Measurements from ENCODE around the gene WTIP.
A peak's percentile ranks its signal among the peaks of the same experiment; 100 is the strongest.
"Not testable (repeated sequence)": the region's sequence is repeated elsewhere in the genome, so short reads cannot be mapped to it uniquely, and the experiment has no call there.

The WTIP gene

DNA sequence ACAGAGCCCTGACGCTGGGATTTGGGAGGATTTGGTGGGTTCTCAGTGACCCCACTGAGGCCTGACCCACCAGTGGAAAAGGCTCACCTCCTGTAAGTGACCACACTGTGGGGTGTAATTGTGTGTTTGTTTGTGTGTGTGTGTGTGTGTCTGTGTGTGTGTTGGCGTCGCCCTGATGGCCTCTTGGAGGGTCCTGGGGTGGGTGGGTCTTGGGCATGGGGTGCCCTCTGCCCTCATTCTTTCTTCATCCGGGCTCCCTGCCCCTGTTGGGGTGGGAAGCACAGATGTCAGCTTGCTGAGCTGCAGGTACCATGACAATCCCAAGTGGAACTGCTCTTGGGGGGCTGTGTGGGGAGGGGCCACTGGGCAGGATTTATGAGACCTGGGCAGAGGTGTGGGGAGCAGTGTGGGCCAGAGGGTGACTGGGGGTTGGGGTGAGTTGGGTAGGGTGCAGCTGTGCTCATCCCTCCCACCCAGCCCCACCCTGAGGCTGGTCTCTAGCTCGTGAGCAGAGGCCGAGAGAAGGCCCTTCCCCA is 22.8 kb downstream of the WTIP start:
- DNase-seq: no peak

DNA sequence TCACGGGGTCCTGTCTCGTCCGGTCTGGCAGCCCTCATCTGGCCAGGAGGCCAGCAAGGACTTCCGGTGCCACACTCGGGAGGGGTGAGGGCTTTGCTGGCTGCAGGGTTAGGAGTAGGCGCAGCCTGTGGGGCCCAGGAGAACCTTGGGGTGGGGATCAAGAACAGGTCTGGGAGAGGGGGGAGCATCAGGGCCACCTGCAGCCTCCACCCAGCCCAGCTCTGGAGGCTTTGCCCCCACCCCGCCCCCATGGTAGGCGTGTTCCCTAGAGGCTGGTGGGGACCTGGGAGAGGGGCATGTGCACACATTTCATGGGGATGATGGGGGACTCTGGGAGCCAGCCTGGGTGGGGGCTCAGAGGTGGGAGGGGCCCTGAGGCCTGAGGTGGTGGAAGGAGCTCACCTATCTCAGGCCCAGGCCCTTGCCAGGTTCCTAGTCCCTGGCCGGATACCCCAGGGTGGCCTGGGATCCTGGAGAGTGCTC is 23.3 kb downstream of the WTIP start:
- no peak for DNase-seq

DNA sequence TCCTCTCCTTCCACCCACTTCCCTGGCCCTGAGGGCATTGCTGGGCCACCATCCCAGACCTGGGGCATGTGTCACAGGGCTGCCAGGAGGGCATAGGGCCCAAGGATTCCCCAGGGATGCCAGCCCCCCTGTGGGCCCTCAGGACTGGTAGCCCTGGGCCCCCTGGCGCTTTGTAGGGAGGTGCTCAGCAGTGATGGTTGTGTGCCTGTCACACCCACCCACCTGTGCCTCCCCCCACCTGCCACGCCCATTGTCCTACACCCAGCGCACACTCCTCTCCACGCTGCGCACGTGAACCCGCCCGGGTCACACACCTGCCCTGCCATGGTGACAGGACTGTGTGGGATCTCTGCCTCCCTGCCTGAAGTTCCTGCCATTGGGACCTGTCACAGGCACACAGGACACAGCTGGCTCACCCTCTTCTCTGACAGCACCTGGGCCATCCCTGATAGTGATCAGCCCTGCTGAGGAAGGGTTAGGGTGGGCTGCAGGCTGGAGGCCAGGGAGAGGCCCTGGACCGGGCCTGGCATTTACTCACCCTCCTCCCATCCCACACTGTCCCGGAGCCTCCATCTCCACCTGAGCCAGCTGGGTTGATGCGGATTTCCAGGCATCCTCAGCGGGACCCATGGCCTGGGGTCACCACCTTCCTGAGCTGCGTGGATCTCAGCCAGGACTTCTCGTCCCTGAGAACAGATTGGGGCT is 23.9 kb downstream of the WTIP start:
- no peak for DNase-seq

DNA sequence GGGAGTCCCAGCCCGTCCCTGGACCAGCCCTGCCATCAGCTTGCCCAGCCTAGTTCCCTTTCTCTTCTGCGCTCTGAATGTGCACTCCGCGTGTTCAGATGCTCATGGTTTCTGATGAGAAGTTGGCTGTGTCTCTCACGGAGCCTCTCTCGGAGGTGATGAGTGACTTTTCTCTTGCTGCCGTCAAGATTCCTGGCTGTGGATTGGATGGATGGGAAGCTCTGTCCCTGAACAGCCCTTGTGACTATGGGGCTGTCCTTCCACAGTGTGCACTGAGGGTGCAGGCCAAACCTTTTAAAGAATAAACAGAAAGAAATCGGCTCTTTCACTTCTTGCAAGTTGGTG is 24.4 kb downstream of the WTIP start:
- no peak for DNase-seq

DNA sequence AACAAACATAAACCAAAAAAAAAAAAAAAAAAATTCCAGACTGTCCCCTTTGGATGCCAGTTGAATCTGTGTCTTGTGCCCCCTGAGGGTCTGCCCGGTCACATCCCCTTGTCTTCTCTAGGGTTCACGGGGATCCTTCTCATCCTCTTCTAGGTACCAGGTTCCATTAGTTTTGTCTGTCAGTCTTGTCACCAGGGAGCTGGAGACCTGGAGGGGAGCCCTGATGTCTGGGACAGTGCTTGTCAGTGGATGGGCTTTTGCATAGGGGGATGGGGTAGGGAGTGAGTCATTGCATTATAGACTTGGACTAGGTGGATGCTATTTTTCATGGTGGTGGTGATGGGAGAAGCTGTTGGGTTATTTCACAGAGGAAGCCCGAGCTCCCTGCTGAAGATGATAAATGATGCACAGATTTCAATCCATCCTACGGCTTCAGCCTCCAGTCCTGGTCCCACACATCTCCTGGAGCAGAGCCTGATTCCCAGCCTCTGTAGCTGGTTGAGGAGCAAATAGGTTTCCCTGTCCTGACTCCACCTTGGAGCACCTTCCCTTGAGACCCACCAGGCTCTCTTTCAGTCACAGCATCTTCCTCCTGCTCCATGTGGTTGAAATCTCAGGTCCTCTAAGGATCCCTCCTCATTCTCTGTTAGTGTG is 26.0 kb downstream of the WTIP start:
- no peak for DNase-seq

DNA sequence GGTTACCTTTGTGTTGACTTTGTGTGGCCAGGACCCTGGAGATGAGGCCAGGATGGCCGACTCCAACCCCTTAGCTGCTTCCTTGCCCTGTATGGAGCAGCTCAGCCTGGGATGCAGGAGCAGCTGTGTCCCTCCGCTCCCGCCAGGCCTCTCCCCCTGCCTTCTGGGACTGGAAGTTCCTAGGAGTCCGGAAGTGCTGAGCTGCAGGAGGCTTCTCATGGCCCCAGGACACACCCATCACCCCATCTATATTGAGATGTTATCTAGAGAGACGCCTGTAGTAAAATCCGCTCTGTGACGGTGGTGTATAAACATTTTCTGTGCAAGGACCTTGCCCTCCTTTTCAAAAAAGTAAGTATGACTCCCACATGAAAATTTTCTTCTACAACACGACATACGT is 27.0 kb downstream of the WTIP start:
- DNase-seq: no peak

DNA sequence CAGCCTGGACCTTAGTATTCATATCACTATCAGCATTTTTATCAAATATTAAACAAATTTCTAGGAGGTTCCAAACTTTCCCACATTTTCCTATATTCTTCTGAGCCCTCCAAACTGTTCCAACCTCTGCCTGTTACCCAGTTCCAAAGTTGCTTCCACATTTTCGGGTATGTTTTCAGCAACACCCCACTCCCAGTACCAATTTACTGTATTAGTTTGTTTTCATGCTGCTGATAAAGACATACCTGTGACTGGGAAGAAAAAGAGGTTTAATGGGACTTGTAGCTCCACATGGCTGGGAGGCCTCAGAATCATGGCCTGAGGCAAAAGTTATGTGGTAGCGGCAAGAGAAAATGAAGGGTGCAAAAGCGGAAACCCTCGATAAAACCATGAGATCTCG is 29.3 kb downstream of the WTIP start:
- not testable (repeated sequence) for DNase-seq

DNA sequence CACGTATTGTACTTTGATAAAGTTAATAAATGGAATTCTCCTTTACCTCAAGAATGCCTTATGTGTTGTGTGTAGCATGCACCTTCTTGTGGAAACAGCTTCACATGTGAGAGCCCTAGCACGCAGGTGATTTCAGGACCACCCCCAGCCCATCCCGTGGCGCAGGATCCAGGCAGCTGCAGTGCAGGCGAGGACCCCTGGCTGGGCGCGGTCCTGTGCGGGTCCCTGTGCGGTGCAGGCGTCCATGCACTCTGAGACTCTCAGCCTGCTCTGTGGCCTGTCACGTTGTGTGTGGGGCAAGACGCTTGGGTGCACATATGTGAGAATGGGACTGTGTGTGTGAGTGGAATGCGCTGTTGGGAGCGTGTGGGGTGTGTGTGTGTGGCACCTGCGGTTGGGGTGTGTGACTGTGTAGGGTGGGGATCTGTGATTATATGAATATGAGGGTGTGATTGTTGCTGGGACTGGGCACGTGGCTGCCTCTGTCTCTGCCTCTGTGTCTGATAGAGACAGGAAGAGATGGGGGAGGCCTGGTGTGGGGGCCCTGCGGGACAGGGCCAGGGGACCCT is 30.8 kb downstream of the WTIP start:
- no peak for DNase-seq

DNA sequence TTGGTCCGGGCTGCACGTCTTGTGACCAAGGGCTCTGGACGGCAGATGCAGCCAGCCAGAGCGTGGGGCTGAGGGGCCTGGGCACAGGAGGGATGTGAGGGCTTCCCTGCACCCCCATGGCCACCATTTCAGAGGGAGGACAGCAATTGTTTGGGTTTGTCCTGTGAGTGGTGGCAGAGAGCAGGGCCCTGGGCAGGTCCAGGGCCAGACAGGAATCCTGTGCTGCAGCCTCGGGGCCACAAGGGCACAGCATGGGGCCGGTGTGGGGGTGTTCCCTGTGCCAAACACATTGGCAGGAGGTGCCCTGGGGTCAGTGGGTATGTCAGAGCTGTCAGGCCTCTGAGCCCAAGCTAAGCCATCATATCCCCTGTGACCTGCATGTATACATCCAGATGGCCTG is 32.2 kb downstream of the WTIP start:
- DNase-seq: no peak

DNA sequence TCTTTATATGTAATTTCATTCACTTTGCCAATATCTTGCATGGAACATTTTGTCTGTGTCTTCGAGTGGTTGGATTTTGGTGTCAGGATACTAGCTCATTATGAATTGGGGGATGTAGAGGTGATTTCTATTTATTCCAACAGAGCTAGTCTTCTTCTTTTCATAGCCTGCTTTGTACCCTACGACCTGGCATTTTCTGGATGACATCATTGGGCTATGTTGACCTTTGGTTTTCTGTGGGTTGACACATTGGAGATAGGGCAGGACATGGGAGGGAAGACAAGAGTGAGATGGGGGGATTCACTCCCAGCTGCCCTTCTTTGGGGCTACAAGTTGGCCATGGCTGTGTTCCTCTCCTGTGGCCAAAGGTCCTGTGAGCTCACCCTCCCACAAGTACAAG is 38.0 kb downstream of the WTIP start:
- no peak for DNase-seq

DNA sequence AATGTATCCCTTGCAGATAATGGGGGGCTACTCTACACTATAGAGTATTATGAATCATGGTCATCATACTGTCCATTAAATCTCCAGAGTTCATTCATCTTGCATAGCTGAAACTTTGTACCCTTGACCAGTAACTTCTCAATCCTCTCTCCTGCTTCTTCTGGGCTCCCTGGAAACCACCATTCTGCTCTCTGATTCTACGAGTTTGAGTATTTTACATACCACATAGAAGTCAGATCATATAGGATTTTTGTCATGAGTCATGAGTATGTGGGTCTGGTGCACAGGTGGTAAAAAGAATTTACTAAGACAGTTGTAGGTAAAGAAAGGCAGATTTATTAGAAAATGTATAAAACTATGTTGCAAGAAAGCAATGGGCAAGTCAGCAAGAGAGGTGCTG is 41.9 kb downstream of the WTIP start:
- no peak for DNase-seq

DNA sequence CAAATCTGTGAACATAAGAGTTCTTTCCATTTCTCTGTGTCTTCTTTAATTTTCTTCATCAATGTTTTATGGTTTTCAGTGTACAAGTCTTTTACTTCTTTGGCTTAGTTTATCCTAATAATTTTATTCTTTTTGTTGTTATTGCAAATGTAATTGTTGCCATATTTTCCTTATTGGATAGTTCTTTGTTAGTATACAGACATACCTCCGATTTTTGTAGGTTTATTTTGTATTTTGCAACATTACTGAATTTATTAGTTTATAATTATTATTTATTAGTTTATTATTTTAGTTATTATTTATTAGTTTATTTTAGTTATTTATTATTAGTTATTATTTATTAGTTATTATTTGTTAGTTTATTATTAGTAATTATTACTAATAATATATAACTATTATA is 43.4 kb downstream of the WTIP start:
- DNase-seq: no peak

DNA sequence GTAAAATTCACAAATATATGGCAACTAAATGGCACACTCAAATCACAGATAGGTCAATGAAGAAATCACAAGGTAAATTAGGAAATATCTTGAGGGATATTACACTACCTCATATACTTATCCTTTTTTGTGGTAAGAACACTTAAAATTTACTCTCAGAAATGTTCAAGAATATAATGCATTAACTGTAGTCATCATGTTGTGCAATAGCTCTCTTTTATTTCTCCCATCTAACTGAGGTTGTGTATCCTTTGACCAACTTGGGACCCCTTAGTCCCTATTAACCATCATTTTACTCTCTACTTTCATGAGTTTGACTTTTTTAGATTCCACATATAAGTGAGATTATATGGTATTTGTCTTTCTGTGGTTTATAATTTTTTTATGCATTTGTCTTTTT is 52.6 kb downstream of the WTIP start:
- no peak for DNase-seq

DNA sequence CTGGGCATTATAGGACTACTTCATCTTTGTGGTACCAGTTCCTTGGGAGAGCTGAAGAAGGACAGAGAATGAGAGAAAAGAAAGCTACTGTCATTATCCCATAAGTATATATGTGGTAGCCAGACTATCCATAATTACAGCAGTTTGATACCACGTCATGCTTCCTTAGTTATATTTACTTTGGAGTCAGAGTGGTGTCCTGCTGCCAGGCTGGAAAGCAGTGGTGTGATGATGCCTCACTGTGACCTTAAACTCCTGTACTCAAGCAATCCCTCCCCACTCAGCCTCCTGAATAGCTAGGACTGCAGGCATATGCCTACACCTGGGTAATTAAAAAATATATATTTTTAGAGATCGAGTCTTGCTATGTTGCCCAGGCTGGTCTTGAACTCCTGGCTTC is 57.8 kb downstream of the WTIP start:
- peak in 1 of 3 experiments; percentile 4 for DNase-seq

DNA sequence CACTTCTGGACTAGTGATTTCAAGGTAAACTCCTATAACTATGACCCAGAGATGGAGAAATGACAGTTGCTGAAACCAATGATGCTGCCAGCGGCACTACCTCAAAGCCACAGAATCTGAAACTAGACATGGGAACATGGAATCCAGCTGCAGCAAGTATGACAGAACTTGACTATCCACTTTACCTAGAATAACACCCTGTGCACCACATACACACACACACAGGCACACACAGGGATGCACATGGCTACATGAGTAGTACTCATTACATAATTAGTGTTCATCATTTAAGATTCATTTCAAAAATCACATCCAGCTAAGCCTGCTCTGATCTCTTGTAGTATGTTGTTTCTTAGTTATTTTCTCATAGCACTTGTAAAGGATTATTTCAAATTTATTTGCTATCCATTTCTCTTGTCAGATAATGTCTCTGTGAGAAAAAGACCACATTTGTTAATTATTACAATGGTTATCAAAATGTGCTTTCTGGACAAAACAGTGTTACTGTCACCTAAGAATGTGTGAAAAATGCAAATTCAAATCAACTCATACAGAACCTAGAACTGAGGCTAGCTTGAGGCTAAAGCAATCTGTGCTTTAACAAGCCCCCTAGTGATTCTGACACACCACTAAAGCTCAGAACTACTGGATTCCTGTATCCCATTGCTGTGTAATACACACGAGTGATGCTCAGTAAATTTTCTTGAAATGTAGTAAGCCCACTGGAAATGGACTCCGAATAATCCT is 59.4 kb downstream of the WTIP start:
- no peak for DNase-seq

DNA sequence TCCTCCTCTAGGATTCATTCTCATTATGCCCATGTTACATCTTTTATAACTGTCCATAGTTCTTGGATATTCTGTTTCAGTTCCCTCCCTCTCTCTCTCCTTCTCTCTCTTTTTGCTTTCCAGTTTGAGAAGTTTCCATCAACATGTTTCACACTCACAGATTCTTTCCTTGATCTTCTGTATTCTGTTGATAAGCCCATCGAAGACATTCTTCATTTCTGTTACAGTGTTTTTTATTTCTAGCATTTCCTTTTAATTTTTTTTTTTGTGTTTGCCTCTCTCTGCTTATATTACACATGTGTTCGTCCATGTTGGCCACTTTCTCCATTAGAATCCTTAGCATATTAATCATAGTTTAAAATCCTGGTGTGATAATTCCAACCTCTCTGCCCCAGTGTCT is 68.3 kb downstream of the WTIP start:
- no peak for DNase-seq

DNA sequence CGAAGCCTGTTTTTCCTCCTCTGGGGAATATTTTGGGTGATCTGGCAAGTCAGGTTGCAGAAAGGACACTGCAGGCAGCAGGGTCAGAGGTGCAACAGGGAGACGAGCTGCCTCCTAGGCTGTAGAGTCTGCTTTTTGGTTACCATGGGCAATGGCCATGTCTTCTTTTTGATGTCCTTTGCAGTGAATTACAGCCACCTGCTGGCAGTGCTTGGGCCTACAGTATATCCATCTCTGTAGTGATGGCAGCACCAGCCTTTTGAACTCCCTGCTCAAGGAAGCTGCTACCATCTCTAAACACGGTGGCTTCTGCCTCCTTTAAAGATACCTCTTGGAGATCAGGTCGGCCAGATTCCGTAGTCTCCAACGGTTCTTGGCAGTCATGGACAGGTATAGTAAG is 73.9 kb downstream of the WTIP start:
- DNase-seq: peak in 1 of 3 experiments; percentile 24

DNA sequence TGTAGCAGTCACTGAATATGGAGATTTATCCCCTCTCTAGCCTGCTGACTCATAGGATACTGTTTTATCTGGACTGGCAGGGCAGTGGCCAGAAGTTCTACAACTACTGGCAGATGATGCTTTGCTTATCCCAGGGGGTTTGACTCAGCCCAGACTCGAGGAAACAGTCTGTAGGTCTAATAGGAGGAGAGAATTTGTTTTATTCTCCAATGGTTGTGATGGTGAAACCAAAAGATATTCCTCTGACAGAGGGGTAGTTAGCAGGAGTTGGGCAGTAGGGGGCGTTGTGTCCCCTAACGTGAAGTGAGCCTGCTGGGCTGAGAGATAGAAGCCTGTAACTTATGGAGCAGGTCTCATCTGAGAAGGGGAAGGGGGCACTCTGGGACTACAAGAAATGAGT is 74.9 kb downstream of the WTIP start:
- DNase-seq: peak in 1 of 3 experiments; percentile 4

DNA sequence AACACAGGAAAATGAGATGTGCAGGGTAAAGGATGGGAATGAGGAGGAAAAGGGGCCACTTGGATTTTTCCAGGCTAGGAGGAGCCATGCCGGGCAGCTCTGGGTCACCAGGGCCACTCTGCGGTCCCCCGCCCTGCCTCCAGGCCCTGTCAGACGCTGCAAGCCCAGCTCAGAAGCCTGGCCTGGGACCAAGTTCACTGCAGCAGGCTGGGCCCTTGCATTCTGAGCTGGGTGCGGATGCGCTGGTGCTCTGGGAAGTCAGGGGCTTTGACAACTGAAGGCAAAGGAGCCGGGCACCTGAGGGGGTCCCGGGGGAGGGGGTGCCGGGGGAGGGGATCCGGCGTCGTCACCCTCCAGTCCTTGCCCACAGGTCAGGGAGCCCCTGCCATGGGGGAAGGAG is 77.5 kb downstream of the WTIP start:
- DNase-seq: no peak

DNA sequence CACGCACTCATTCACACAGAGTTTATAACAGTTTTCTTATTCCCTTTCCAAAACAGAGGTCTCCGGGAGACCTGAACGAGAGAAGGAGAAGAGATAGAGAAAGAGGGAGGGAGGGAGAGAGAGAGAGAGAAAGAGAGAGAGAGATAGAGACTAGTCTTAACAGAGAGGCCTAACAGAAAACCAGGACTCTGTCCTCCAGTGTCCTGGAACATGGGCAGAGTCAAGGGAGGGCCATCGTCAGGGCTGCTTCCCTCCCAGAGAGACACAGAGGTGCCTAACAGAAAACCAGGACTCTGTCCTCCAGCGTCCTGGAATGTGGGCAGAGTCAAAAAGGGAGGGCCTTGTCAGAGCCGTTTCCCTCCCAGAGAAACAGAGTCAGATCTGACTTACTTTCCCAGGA is 78.7 kb downstream of the WTIP start:
- DNase-seq: no peak
